ENCODE measurements around the gene ALDH7A1. TPM values are rescaled to one million over a fixed set of nuclear protein-coding genes. Genes with fewer than 3 reads are reported as not detected.

ALDH7A1 gene
- total RNA-seq, 1 experiment from 2014 or later = 148 TPM

- Mint-ChIP-seq H3K4me3 (no peak overlapping the region), H3K9me3 (no peaks in the 10 kb centered on the region), H3K4me1 (no peaks in the 10 kb centered on the region; a peak in 1 of 4 replicates), H3K27ac (no peak overlapping the region), H3K36me3 (ENCODE audit: insufficient read depth in 1 of 3, low read depth in 3 of 3) (peaks cover 22 to 73% (median 56%) of the 10 kb centered on the region in 3 experiments), H3K27me3 (ENCODE audit: low read depth) (no peaks in the 10 kb centered on the region)
- Histone ChIP-seq H2BK20ac (ENCODE audit: low read depth, low read length, poor library complexity, severe bottlenecking) (no peak overlapping the region), H2BK120ac (ENCODE audit: low read depth, low read length, poor library complexity, severe bottlenecking) (no peak overlapping the region), H3K4ac (ENCODE audit: low read depth, low read length) (no peak overlapping the region), H4K8ac (replicated peaks; ENCODE audit: insufficient read length, low read depth, low read length) (no peak overlapping the region), H3K9me3 (ENCODE audit: control insufficient read depth, low read depth, low read length) (no peaks in the 10 kb centered on the region), H2AFZ (ENCODE audit: low read length) (no peak overlapping the region), H3K23me2 (ENCODE audit: insufficient read length, low read depth, low read length, poor library complexity, severe bottlenecking) (no peaks in the 10 kb centered on the region), H2BK15ac (ENCODE audit: low read depth, low read length) (no peak overlapping the region), H3T11ph (ENCODE audit: low read length) (no peak overlapping the region), H3K27me3 (ENCODE audit: insufficient read depth, low read length) (no peaks in the 10 kb centered on the region), H3K79me1 (ENCODE audit: insufficient read depth, low read depth, low read length, poor library complexity, severe bottlenecking) (peaks cover 3% of the 10 kb centered on the region), H3K23ac (ENCODE audit: insufficient read length, low read depth, low read length) (no peak overlapping the region), H2BK12ac (ENCODE audit: insufficient read length, low read depth, low read length) (no peak overlapping the region), H4K20me1 (ENCODE audit: control insufficient read depth, insufficient read depth, insufficient read length) (no peaks in the 10 kb centered on the region), H2AK5ac (ENCODE audit: insufficient read length, low read length) (no peak overlapping the region), H3K4me2 (ENCODE audit: insufficient read depth, insufficient read length, low read length) (no peak overlapping the region), H4K5ac (ENCODE audit: insufficient read length, low read depth, low read length) (no peak overlapping the region), H3K79me2 (ENCODE audit: insufficient read depth, low read length) (peaks cover 2% of the 10 kb centered on the region; the same call in 1 of the 2 replicates), H2BK5ac (ENCODE audit: insufficient read length, low read length) (no peak overlapping the region), H3K56ac (ENCODE audit: insufficient read length, low read depth, low read length) (no peak overlapping the region), H3K4me1 (ENCODE audit: insufficient read depth, low read length) (no peaks in the 10 kb centered on the region), H3K18ac (ENCODE audit: insufficient read length, low read depth, low read length) (no peak overlapping the region), H3K14ac (ENCODE audit: insufficient read depth, low read length) (no peak overlapping the region), H4K91ac (ENCODE audit: insufficient read length, low read depth, low read length) (no peak overlapping the region), H3K9ac (ENCODE audit: extremely low read depth, insufficient read length, low read length) (no peak overlapping the region), H3K27ac (ENCODE audit: insufficient read length, low read depth, low read length) (no peak overlapping the region)
- WGBS (ENCODE audit: extremely low coverage, insufficient read length, low lambda C conversion rate) = no CpG with 5 or more reads among the region's 4 CpGs
- TF ChIP-seq, protein P1, sequence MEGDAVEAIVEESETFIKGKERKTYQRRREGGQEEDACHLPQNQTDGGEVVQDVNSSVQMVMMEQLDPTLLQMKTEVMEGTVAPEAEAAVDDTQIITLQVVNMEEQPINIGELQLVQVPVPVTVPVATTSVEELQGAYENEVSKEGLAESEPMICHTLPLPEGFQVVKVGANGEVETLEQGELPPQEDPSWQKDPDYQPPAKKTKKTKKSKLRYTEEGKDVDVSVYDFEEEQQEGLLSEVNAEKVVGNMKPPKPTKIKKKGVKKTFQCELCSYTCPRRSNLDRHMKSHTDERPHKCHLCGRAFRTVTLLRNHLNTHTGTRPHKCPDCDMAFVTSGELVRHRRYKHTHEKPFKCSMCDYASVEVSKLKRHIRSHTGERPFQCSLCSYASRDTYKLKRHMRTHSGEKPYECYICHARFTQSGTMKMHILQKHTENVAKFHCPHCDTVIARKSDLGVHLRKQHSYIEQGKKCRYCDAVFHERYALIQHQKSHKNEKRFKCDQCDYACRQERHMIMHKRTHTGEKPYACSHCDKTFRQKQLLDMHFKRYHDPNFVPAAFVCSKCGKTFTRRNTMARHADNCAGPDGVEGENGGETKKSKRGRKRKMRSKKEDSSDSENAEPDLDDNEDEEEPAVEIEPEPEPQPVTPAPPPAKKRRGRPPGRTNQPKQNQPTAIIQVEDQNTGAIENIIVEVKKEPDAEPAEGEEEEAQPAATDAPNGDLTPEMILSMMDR (conservative IDR thresholded peaks at IDR 0.05) = no peak
- DNase-seq = no peak
Measured at GRCh38 chr5:126615286-126615685, 20.3 kb upstream of the ALDH7A1 start.
